ENCODE data around the gene CMPK1. TPM values are rescaled to one million over a fixed set of nuclear protein-coding genes. Genes with fewer than 3 reads are reported as not detected.
"Not testable (repeated sequence)": the region's sequence is repeated elsewhere in the genome, so short reads cannot be mapped to it uniquely, and the experiment has no call there.

The CMPK1 gene
- total RNA-seq, 1 donor from 2014 or later = 94.5 TPM

GRCh38 chr1:47333922-47334764 is 553 bp downstream of the CMPK1 start:
- DNase-seq (ENCODE audit: low read depth) (peak; percentile 62), FAIRE-seq (no peak)
- peak overlapping the region; percentile 69 for H3K4me3 ChIP-seq (ENCODE audit: low read depth, low read length)
- no peaks in the 10 kb centered on the region for H3K36me3 ChIP-seq (ENCODE audit: control insufficient read depth, insufficient read depth, low read length)
- H3K27me3 ChIP-seq (ENCODE audit: control insufficient read depth, insufficient read depth, low read length) = no peaks in the 10 kb centered on the region
- peak; percentile 26 for TF ChIP-seq CTCF (IDR thresholded peaks at IDR 0.05; ENCODE audit: insufficient read depth, low read length, severe bottlenecking)

- Histone ChIP-seq H3K36me3 (ENCODE audit: control insufficient read depth, insufficient read depth, low read length) (no peaks in the 10 kb centered on the region), H3K4me3 (ENCODE audit: low read depth, low read length) (peak overlapping the region; percentile 69), H3K27me3 (ENCODE audit: control insufficient read depth, insufficient read depth, low read length) (no peaks in the 10 kb centered on the region)
- TF ChIP-seq CTCF (IDR thresholded peaks at IDR 0.05; ENCODE audit: insufficient read depth, low read length, severe bottlenecking) = no peak
- FAIRE-seq (no peak), DNase-seq (ENCODE audit: low read depth) (no peak)
These were observed 1.3 kb downstream of the CMPK1 start for GRCh38 chr1:47334765-47335435.

- Histone ChIP-seq H3K36me3 (ENCODE audit: control insufficient read depth, insufficient read depth, low read length) (no peaks in the 10 kb centered on the region), H3K27me3 (ENCODE audit: control insufficient read depth, insufficient read depth, low read length) (no peaks in the 10 kb centered on the region), H3K4me3 (ENCODE audit: low read depth, low read length) (no peak overlapping the region)
- FAIRE-seq (no peak), DNase-seq (ENCODE audit: low read depth) (no peak)
- no peak for TF ChIP-seq CTCF (IDR thresholded peaks at IDR 0.05; ENCODE audit: insufficient read depth, low read length, severe bottlenecking)
These were observed 3.8 kb downstream of the CMPK1 start for GRCh38 chr1:47337350-47337749.

- Histone ChIP-seq H3K4me3 (ENCODE audit: low read depth, low read length) (no peak overlapping the region), H3K36me3 (ENCODE audit: control insufficient read depth, insufficient read depth, low read length) (no peaks in the 10 kb centered on the region), H3K27me3 (ENCODE audit: control insufficient read depth, insufficient read depth, low read length) (no peaks in the 10 kb centered on the region)
- TF ChIP-seq CTCF (IDR thresholded peaks at IDR 0.05; ENCODE audit: insufficient read depth, low read length, severe bottlenecking) = no peak
- FAIRE-seq (no peak), DNase-seq (ENCODE audit: low read depth) (no peak)
These were observed 4.9 kb downstream of the CMPK1 start for GRCh38 chr1:47338249-47339077.

GRCh38 chr1:47340227-47340626 is 6.6 kb downstream of the CMPK1 start:
- FAIRE-seq (no peak), DNase-seq (ENCODE audit: low read depth) (no peak)
- no peaks in the 10 kb centered on the region for H3K36me3 ChIP-seq (ENCODE audit: control insufficient read depth, insufficient read depth, low read length)
- H3K4me3 ChIP-seq (ENCODE audit: low read depth, low read length) = no peak overlapping the region
- H3K27me3 ChIP-seq (ENCODE audit: control insufficient read depth, insufficient read depth, low read length) = no peaks in the 10 kb centered on the region
- no peak for TF ChIP-seq CTCF (IDR thresholded peaks at IDR 0.05; ENCODE audit: insufficient read depth, low read length, severe bottlenecking)

- not testable (repeated sequence) for DNase-seq (ENCODE audit: low read depth); H3K4me3 ChIP-seq (ENCODE audit: low read depth, low read length); FAIRE-seq; H3K36me3 ChIP-seq (ENCODE audit: control insufficient read depth, insufficient read depth, low read length); H3K27me3 ChIP-seq (ENCODE audit: control insufficient read depth, insufficient read depth, low read length)
These were observed 13.4 kb downstream of the CMPK1 start for GRCh38 chr1:47346979-47347378.
